Activated naive CD4-positive, alpha-beta T cell treated with anti-CD3 and anti-CD28 coated beads, Interleukin-2, amount 50 U/mL, for 24 hours (primary cell): ENCODE data around the gene PYROXD2.

Source experiments
- H3K27ac Mint-ChIP-seq: one replicate; pipeline ENCODE4 v1.8.0; 2021; ENCODE audit warnings: mild to moderate bottlenecking, mixed read lengths
- H3K27me3 Mint-ChIP-seq: one replicate; pipeline ENCODE4 v1.8.0; 2021; ENCODE audit warnings: mixed read lengths
- H3K36me3 Mint-ChIP-seq: one replicate; pipeline ENCODE4 v1.8.0; 2021; ENCODE audit warnings: mixed read lengths
- H3K4me1 Mint-ChIP-seq: one replicate; pipeline ENCODE4 v1.8.0; 2021; ENCODE audit warnings: mixed read lengths
- H3K4me3 Mint-ChIP-seq: one replicate; pipeline ENCODE4 v1.8.0; 2021; ENCODE audit warnings: mild to moderate bottlenecking, mixed read lengths
- H3K9me3 Mint-ChIP-seq: one replicate; pipeline ENCODE4 v1.8.0; 2021; ENCODE audit warnings: mixed read lengths

PYROXD2 gene

DNA sequence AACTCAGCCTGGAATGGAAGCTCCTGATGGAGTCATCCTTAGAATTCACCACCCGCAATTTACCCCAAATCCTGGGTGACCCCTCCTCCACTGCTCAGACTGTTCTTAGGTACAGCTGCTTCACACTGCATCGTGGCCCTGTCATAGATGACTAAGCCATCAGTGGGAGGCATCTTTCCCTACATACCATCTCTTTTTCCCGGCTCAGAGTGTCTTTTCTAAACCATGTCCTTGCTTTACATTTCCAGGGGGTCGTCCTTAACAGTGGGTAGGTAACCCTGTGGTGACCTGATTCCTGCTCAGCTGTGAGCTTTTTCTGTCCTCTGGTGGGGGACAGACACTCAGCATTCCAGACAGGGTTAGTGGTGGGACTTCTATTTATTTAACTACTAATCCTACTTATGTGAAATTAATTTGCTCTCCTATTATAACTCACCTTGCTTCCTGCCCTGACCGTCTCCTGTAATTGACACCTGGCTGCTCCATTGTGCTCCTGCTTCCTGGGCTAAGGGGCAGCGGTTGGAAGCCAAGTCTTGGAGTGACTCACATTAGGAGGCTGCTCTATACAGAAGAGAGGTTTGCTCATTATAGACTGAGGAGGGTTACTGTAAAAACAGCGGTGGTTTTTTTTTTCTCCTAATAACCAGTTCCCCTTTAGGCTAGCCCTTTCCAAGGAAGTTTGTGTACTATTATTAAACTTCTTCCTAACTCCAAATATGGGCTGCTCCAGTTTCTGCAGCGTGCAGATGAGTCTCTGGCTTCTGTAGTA is 40.6 kb downstream of the PYROXD2 start:
- peaks cover 1% of the 10 kb centered on the region for H3K36me3 Mint-ChIP-seq
- no peak overlapping the region for H3K4me3 Mint-ChIP-seq
- H3K4me1 Mint-ChIP-seq, result no peaks in the 10 kb centered on the region
- H3K27me3 Mint-ChIP-seq, result peaks cover 1% of the 10 kb centered on the region
- H3K27ac Mint-ChIP-seq, result no peak overlapping the region
- no peaks in the 10 kb centered on the region for H3K9me3 Mint-ChIP-seq

DNA sequence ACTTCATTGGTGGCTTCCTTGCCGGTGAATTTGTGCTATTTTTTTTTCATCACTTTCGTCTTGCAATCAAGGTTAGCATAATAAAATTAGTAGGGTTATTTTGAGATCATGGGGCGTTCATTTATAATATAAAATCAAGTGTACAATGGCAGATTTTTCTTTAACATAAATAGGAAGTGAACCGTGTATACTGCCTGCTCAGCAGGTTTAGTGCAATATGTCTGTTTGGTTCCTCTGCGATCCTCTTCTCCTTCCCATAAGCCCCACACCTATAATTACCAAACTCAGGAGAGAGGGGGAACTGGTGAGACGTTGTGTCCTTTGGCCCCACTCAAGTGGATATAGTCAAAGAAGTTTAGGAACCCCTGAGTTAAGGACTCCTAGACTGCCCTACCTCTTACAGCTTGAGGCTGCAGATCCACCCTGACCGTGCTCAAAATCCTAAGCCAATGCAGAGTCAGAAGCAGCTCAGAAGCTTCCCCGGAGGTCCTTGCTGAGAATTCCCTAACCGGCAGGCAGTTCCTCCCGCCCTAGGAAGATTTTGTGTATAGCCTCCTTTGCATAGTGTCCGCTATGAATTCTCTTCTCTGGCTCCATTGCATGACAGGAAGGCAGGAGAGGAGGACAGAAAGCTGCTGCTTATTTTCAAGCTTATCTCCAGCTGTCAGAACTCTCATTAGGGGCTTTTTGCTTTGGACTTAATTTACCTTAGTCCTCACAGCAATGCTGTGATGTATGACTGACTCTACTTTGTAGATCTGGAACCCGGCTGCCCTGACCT is 41.5 kb downstream of the PYROXD2 start:
- Mint-ChIP-seq H3K27ac (no peak overlapping the region), H3K4me1 (no peaks in the 10 kb centered on the region), H3K27me3 (peaks cover 1% of the 10 kb centered on the region), H3K4me3 (no peak overlapping the region), H3K9me3 (no peaks in the 10 kb centered on the region), H3K36me3 (peaks cover 1% of the 10 kb centered on the region)

DNA sequence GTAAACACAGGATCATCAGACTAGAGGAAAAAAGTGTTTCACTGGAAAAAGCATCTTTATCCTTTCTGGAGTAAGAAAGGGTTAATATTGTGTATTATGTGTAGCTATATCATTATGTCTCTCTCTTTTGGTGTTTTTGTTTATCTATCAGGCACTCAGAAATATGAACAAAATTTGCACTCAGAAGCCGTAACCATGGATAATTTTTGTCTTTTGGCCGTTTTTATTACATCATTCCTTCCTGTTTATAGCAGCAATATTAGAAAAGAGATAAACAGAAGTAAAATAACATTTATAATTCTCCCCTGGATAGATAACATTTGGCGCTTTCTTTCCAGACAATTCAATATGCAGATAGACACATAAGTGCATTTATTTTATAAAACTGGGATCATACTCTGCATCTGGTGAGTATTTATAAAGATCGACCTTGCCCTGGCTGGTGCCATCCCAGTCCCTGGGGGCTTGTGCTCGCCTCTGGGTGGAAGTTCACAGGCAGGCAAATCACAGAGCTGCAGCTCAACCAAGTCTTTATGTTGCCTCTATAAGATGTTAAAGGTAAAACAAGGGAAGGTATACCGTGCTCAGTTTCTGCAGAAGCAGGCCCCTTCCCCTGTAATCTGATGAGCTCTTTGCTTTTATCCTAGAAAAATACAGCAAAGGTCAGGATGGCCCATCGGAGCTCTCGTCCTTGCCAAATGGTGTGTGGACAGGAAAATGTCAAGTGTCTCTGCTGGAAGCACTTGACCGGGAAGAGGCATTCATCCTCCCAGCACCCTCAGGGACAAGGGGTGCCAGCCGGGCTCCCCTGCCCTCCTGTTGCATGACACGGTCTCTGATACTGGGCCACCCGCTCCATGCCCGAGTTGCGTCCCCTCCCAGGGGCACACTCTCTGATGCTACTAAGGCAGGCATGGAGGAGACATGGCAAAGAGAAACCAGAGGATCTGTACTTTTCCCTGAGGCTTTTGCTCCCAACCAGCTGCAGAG is 43.9 kb downstream of the PYROXD2 start:
- Mint-ChIP-seq H3K36me3 (no peaks in the 10 kb centered on the region), H3K27ac (no peak overlapping the region), H3K9me3 (no peaks in the 10 kb centered on the region), H3K4me3 (no peak overlapping the region), H3K27me3 (peaks cover 2% of the 10 kb centered on the region), H3K4me1 (no peaks in the 10 kb centered on the region)

- Mint-ChIP-seq H3K4me3 (no peak overlapping the region), H3K27ac (no peak overlapping the region), H3K4me1 (no peaks in the 10 kb centered on the region), H3K27me3 (peaks cover 2% of the 10 kb centered on the region), H3K36me3 (no peaks in the 10 kb centered on the region), H3K9me3 (no peaks in the 10 kb centered on the region)
Observed at GRCh38 chr10:98369801-98370200, 45.2 kb downstream of the PYROXD2 start.

- Mint-ChIP-seq H3K27ac (no peak overlapping the region), H3K4me3 (no peak overlapping the region), H3K36me3 (no peaks in the 10 kb centered on the region), H3K9me3 (no peaks in the 10 kb centered on the region), H3K27me3 (peaks cover 2% of the 10 kb centered on the region), H3K4me1 (no peaks in the 10 kb centered on the region)
Observed at GRCh38 chr10:98368644-98369043, 46.3 kb downstream of the PYROXD2 start.

- Mint-ChIP-seq H3K4me1 (no peaks in the 10 kb centered on the region), H3K27me3 (peaks cover 2% of the 10 kb centered on the region), H3K9me3 (no peaks in the 10 kb centered on the region), H3K27ac (no peak overlapping the region), H3K4me3 (no peak overlapping the region), H3K36me3 (no peaks in the 10 kb centered on the region)
Observed at GRCh38 chr10:98367604-98368451, 47.2 kb downstream of the PYROXD2 start.

- no peaks in the 10 kb centered on the region for H3K9me3 Mint-ChIP-seq
Observed at GRCh38 chr10:98366062-98366530, 48.9 kb downstream of the PYROXD2 start.

DNA sequence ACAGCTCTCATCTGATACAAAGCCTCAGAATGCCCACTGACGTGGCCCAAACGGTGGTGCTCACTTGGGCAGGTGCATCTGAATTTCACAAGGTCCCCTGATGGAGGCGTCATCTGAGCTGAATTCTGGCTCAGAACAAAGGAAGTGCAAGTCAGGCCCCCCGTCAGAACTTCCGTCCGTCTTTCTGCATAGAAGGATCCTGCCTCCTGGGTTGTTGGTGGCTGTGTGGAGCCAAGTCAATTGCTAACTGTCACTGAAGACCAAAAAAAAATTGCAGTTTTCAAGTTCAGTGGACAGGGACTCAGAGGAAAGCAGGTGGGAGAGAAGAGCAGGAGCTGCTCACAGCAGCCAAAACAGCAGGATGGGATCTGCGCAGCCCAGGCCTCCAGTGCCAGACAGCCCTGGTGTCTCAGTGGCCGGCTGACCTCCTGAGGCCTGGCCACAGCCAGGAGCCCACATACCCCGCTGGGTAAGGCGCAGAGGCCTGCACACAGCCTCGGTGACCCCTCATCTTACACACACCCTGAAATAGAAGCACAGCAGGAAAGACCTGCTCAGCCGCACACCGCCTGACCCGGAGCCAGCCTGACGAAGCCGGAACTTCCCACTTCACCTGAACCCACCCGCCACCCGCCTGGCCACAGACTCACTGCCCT is 49.4 kb downstream of the PYROXD2 start:
- no peaks in the 10 kb centered on the region for H3K36me3 Mint-ChIP-seq
- peaks cover 2% of the 10 kb centered on the region for H3K27me3 Mint-ChIP-seq
- no peak overlapping the region for H3K4me3 Mint-ChIP-seq
- H3K27ac Mint-ChIP-seq, result no peak overlapping the region
- no peaks in the 10 kb centered on the region for H3K4me1 Mint-ChIP-seq
- no peaks in the 10 kb centered on the region for H3K9me3 Mint-ChIP-seq

More at GRCh38 chr10:98366062-98366530, 48.9 kb downstream of the PYROXD2 start:
- Mint-ChIP-seq H3K4me3 (no peak overlapping the region), H3K4me1 (no peaks in the 10 kb centered on the region), H3K27ac (no peak overlapping the region), H3K27me3 (peaks cover 2% of the 10 kb centered on the region), H3K36me3 (no peaks in the 10 kb centered on the region)

DNA sequence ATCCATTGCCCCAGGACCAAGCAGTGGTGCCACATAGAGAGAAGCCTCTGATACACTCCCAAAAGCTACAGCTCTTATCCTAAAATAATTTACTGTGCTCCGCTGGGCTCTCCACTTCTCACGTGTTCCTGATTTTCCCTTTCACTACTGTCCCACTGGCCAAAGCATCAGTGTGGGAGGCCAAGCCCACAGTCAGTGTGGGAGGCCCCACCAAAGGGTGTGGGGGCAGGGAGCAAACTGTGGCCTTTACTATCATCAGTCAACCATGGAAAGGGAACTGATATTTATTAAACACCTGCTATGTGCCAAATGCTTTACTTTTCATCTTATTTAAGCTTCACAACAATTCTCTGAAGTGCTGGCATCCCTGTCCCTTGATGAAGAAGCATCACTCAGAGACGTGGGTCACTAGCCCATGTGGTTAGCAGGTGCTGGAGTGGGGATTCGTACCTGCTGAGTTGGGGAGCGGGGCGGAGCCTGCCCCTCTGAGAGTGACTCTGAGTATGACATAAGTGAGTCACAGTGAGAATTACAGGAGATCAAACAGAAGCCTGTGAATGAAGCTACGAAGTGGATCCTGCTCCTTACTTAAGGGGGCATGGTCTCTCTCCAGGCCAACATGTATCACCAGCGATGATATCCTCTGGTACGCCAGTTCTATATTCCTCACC is 50.4 kb downstream of the PYROXD2 start:
- no peaks in the 10 kb centered on the region for H3K4me1 Mint-ChIP-seq
- H3K9me3 Mint-ChIP-seq, result no peaks in the 10 kb centered on the region
- no peak overlapping the region for H3K27ac Mint-ChIP-seq
- H3K4me3 Mint-ChIP-seq, result no peak overlapping the region
- H3K27me3 Mint-ChIP-seq, result peaks cover 1% of the 10 kb centered on the region
- no peaks in the 10 kb centered on the region for H3K36me3 Mint-ChIP-seq

- no peaks in the 10 kb centered on the region for H3K9me3 Mint-ChIP-seq
- no peaks in the 10 kb centered on the region for H3K36me3 Mint-ChIP-seq
- peaks cover 1% of the 10 kb centered on the region for H3K27me3 Mint-ChIP-seq
- H3K27ac Mint-ChIP-seq, result no peak overlapping the region
- H3K4me3 Mint-ChIP-seq, result no peak overlapping the region
- no peaks in the 10 kb centered on the region for H3K4me1 Mint-ChIP-seq
Observed at GRCh38 chr10:98363220-98363619, 51.8 kb downstream of the PYROXD2 start.

DNA sequence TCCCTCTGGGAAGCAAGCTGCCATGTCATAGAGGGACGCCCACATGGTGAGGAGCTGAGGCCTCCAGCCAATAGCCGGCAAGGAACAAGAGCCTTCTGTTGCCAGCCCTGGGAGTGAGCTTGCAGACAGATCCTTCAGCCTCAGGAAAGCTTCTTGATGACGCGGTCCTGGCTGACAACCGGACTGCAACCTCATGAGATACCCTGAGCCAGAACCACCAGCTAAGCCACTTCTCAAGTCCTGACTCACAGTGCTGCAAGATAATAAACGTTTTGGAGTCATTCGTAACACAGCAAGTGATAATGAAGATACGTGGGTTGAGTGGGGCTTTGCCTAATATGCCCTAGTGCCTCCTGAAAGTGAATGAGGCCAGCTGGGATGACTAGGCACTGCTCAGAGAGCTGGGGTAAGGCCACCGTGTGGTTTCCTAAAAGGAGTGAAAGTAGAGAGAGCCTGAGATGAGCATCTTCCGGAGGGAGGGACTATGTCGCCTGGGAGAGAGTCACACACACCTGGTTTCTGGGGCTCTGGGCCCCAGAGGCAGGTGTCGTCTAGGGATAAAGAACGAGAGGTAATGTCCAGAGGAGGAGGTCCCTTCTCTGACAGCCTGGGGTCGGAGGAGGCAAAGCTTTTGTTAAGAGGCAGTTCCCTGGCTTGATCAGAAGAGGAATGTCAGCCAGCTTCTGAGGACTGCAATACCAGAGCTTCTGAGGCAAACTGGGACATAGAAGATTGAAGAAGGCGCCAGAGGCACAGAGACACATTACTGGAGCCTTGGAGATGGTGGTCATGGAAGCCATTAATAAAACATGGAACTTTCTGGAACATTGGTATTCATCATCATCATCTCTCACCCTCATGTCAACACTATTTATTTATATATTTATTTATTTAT is 53.6 kb downstream of the PYROXD2 start:
- H3K4me3 Mint-ChIP-seq, result no peak overlapping the region
- peaks cover 2% of the 10 kb centered on the region for H3K27me3 Mint-ChIP-seq
- no peak overlapping the region for H3K27ac Mint-ChIP-seq
- H3K4me1 Mint-ChIP-seq, result no peaks in the 10 kb centered on the region
- H3K9me3 Mint-ChIP-seq, result no peaks in the 10 kb centered on the region
- H3K36me3 Mint-ChIP-seq, result no peaks in the 10 kb centered on the region

DNA sequence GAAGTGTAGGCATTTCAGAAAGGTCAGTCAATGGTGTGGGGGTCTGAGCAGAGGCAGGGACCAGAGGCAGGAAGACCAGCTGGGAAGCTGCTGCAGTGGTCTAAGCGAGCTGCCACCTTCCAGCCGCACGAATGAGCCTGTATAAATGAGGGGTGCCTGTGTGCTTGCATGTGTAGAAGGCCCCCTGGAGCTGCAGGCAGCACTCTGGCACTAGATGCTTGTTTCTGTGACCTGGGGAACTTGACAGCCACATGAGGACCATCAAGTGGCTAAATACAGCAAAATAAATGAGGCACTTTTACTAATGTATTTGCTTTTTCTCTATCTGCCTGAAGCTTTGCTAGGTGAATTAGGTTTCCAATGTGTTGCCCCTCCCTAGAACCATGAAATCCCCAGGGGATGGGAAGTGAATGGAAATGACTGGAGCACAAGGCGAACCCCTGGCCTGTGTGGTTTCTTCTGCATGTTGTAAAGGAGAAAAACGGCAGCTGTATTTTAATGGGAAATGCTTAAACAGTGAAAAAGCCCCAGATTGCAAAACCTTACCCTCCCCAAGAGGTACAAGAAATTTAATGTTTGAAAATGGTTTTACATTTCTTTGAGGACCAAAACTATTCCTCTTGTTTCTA is 57.7 kb downstream of the PYROXD2 start:
- Mint-ChIP-seq H3K9me3 (no peaks in the 10 kb centered on the region), H3K4me3 (no peak overlapping the region), H3K27me3 (peaks cover 18% of the 10 kb centered on the region), H3K27ac (no peak overlapping the region), H3K4me1 (no peaks in the 10 kb centered on the region), H3K36me3 (no peaks in the 10 kb centered on the region)

GRCh38 chr10:98354491-98354890 is 60.5 kb downstream of the PYROXD2 start:
- no peaks in the 10 kb centered on the region for H3K4me1 Mint-ChIP-seq
- H3K27me3 Mint-ChIP-seq, result peaks cover 33% of the 10 kb centered on the region
- no peak overlapping the region for H3K4me3 Mint-ChIP-seq

More at GRCh38 chr10:98354491-98354890, 60.5 kb downstream of the PYROXD2 start:
- no peaks in the 10 kb centered on the region for H3K9me3 Mint-ChIP-seq
- H3K36me3 Mint-ChIP-seq, result no peaks in the 10 kb centered on the region
- H3K27ac Mint-ChIP-seq, result no peak overlapping the region
